Spinal cord (tissue), 10 donors: ENCODE measurements around the gene AP5S1. TPM values are rescaled to one million over a fixed set of nuclear protein-coding genes. Genes with fewer than 3 reads are reported as not detected.

Experiments used
- DNase-seq, 6 donors: peaks; one replicate each; pipeline versions ENCODE4 v3.0.0 to v3.0.0-alpha.2; 2013 to 2015; ENCODE audit warnings: low spot score in 6 of 6, low read depth in 4 of 6
- H3K27ac ChIP-seq: one replicate; pipeline ENCODE4 v1.5.1; 2013; ENCODE audit warnings: low read depth, low read length, control low read depth
- H3K27me3 ChIP-seq: one replicate; pipeline ENCODE4 v1.6.1; 2013; ENCODE audit warnings: low read length; ENCODE audit not compliant: control insufficient read depth, insufficient read depth
- H3K36me3 ChIP-seq: one replicate; pipeline ENCODE4 v1.6.1; 2013; ENCODE audit warnings: low read length; ENCODE audit not compliant: control insufficient read depth, insufficient read depth
- H3K4me1 ChIP-seq: one replicate; pipeline ENCODE4 v1.6.1; 2013; ENCODE audit warnings: low read length; ENCODE audit not compliant: control insufficient read depth, insufficient read depth
- H3K4me3 ChIP-seq: one replicate; pipeline ENCODE4 v1.5.1; 2013; ENCODE audit warnings: low read depth, low read length, control low read depth
- H3K9me3 ChIP-seq: one replicate; pipeline ENCODE4 v1.6.1; 2013; ENCODE audit warnings: low read length; ENCODE audit not compliant: control insufficient read depth, insufficient read depth
- WGBS: methylation state at CpG from one replicate; pipeline ENCODE4 v1.1.5; 2013; ENCODE audit warnings: missing lambda C conversion rate; ENCODE audit not compliant: insufficient coverage; 5-methylcytosine and 5-hydroxymethylcytosine counted together
- polyA plus RNA-seq, 2 donors: library from polyadenylated mRNA; unstranded; fragments of 120-200 nt; gene quantifications; one replicate each; pipeline ENCODE4 v1.2.1, GENCODE V29; 2013; ENCODE audit not compliant: insufficient read length in 2 of 2
- total RNA-seq, 2 donors: library from RNA; depleted of rRNA in 1 of 2; stranded (reverse); fragments of 120-200 nt in 1 of 2; fragments of >200 nt in 1 of 2; gene quantifications; one replicate each; pipeline versions ENCODE4 v1.2.3 to v1.2.4, GENCODE V29; 2013 to 2014
- donor health status: healthy.

The AP5S1 gene
- total and polyA plus RNA-seq, 4 donors: 10.3 to 19.1 (median 15.6) TPM

DNA sequence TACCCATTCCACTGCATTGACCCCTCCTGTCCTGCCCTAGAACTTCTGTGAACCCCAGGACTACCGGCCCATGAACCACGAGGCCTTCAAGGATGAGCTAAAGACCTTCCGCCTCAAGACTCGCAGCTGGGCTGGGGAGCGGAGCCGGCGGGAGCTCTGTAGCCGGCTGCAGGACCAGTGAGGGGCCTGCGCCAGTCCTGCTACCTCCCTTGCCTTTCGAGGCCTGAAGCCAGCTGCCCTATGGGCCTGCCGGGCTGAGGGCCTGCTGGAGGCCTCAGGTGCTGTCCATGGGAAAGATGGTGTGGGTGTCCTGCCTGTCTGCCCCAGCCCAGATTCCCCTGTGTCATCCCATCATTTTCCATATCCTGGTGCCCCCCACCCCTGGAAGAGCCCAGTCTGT lies 15.6 kb upstream of the AP5S1 start:
- peaks cover 45% of the 10 kb centered on the region for H3K4me1 ChIP-seq
- no peaks in the 10 kb centered on the region for H3K9me3 ChIP-seq
- peaks cover 62% of the 10 kb centered on the region for H3K36me3 ChIP-seq
- no peak overlapping the region for H3K27ac ChIP-seq
- no peak overlapping the region for H3K4me3 ChIP-seq
- whole genome bisulfite sequencing: 87% methylated on average over 10 of the region's 11 CpGs
- no peak for DNase-seq
- no peaks in the 10 kb centered on the region for H3K27me3 ChIP-seq

DNA sequence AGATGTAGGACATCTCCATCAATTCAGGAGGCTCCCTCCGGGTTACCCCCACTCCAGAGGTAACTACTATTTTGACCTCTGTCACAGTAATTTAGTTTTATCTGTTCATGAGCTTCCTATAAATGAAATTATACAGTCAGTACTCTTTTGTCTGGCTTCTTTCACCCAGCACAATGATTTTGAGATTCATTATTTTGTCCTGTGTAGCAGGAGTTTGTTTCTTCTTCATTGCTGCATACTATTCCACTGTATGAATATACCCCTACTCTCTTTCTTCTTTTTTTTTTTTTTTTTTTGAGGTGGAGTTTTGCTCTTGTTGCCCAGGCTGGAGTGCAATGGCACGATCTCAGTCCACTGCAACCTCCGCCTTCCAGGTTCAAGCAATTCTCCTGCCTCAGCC lies 11.8 kb upstream of the AP5S1 start:
- H3K4me3 ChIP-seq: no peak overlapping the region
- H3K27ac ChIP-seq: peak overlapping the region; percentile 89
- H3K27me3 ChIP-seq: no peaks in the 10 kb centered on the region
- DNase-seq: no peak
- 100% methylated on average over 2 of the region's 3 CpGs for WGBS
- H3K9me3 ChIP-seq: no peaks in the 10 kb centered on the region
- H3K36me3 ChIP-seq: peaks cover 26% of the 10 kb centered on the region
- H3K4me1 ChIP-seq: peaks cover 55% of the 10 kb centered on the region

- no peaks in the 10 kb centered on the region for H3K36me3 ChIP-seq
- H3K4me3 ChIP-seq: peak overlapping the region; percentile 22
- peaks cover 42% of the 10 kb centered on the region for H3K4me1 ChIP-seq
Measured at GRCh38 chr20:3811467-3812258, 8.7 kb upstream of the AP5S1 start.

DNA sequence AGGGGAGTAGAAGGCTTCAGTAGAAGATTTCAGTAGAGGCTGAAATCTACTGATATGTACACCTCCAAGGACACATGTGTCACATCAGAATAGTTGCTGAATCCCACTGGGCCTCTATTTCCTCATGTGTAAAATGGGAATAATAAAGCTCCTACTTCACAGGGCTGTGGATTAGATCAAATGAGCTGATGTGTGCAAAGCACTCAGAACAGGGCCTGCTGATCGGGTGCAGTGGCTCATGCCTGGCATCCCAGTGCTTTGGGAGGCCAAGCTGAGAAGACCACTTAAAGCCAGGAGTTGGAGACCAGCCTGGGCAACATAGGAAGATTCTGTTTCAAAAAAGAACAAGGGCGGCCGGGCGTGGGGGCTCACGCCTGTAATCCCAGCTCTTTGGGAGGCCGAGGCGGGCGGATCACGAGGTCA lies 8.1 kb upstream of the AP5S1 start:
- Histone ChIP-seq H3K9me3 (no peaks in the 10 kb centered on the region), H3K4me3 (no peak overlapping the region), H3K27me3 (no peaks in the 10 kb centered on the region), H3K36me3 (no peaks in the 10 kb centered on the region), H3K4me1 (peaks cover 37% of the 10 kb centered on the region), H3K27ac (peak overlapping the region; percentile 94)
- 100% methylated on average over 1 of the region's 9 CpGs for WGBS
- no peak for DNase-seq

More at GRCh38 chr20:3811467-3812258, 8.7 kb upstream of the AP5S1 start:
- H3K9me3 ChIP-seq: no peaks in the 10 kb centered on the region
- DNase-seq: peak; percentile 81 to 98 (median 92)
- H3K27ac ChIP-seq: peak overlapping the region; percentile 94
- no peaks in the 10 kb centered on the region for H3K27me3 ChIP-seq
- WGBS: 11% methylated on average over 13 of the region's 20 CpGs

DNA sequence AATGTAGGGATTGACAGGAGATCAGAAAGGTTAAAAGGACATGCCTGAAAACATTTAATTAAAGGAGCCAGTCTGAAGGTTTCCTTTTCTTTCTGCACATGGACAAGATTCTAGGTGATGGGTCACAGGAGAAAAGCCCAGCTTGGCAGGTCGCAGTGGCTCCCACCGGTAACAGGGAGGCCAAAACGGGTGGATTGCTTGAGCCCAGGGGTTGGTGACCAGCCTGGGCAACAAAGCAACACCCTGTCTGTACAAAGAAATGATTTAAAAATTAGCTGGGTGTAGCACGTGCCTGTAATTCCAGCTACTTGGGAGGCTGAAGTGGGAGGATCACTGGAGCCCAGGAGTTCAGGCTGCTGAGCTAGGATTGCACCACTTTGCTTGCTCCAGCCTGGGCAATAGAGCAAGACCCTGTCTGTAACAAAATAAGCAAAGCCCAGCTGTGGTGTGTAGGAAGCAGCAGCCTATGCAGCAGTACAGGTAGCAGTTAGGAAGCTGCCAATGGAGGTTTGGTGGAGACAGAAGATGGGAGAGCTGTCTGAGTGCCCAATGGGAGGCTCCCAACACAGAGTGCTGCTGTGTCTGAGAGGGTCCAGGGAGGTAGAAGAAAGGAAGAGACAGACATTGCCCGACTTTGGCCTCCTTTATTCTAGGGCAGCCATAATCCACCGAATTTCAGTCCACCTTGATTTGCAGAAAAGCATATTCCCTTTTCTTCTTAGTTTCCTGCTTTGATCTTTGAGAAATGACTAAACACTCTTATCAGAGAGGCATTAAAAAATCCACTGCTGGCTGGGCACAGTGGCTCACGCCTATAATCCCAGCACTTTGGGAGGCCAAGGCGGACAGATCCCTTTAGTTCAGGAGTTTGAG lies 7.1 kb upstream of the AP5S1 start:
- WGBS: 88% methylated on average over 7 of the region's 8 CpGs
- H3K4me1 ChIP-seq: peaks cover 30% of the 10 kb centered on the region
- H3K36me3 ChIP-seq: no peaks in the 10 kb centered on the region
- DNase-seq: no peak
- H3K27me3 ChIP-seq: no peaks in the 10 kb centered on the region
- H3K9me3 ChIP-seq: no peaks in the 10 kb centered on the region
- H3K4me3 ChIP-seq: no peak overlapping the region
- peak overlapping the region; percentile 15 for H3K27ac ChIP-seq

GRCh38 chr20:3813848-3814581 lies 6.3 kb upstream of the AP5S1 start:
- DNase-seq: no peak
- Histone ChIP-seq H3K9me3 (no peaks in the 10 kb centered on the region), H3K4me1 (peaks cover 36% of the 10 kb centered on the region), H3K4me3 (no peak overlapping the region), H3K36me3 (no peaks in the 10 kb centered on the region), H3K27ac (no peak overlapping the region), H3K27me3 (no peaks in the 10 kb centered on the region)
- WGBS: 80% methylated on average over 3 of the region's 12 CpGs

- no peak overlapping the region for H3K4me3 ChIP-seq
- no peak overlapping the region for H3K27ac ChIP-seq
- no peaks in the 10 kb centered on the region for H3K36me3 ChIP-seq
- no peak for DNase-seq
- no peaks in the 10 kb centered on the region for H3K9me3 ChIP-seq
- WGBS: 62% methylated on average over 4 of the region's 7 CpGs
- H3K4me1 ChIP-seq: peaks cover 43% of the 10 kb centered on the region
- no peaks in the 10 kb centered on the region for H3K27me3 ChIP-seq
Measured at GRCh38 chr20:3814928-3815495, 5.3 kb upstream of the AP5S1 start.

DNA sequence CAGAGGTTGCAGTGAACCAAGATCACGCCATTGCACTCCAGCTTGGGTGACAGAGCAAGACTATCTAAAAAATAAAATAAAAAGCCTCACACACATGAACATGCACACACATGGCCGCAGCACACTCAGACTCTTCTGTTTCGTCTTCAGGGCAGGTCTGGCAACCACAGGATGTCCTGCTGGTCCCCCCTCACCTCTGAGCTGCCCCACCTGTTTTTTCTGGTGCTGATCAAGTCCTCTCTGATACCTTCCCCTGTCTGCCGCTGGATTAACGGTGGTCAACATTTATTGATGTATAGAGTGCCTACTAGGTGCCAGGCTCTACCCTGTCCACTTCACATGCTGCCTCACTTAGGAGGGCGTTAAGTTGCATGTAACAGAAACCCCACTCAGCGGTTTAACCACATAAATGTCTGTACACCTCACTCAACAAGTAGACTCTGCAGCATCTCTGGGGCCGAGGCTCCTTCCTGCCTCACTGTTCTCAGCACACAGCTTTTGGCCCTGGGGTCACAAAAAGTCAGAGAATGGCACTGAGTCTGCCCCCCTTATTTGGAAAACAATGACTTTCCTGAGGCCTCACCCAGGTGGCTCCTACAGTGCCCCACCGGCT lies 4.5 kb upstream of the AP5S1 start:
- no peak overlapping the region for H3K4me3 ChIP-seq
- H3K27ac ChIP-seq: no peak overlapping the region
- H3K36me3 ChIP-seq: no peaks in the 10 kb centered on the region
- WGBS: 81% methylated on average over 9 of the region's 9 CpGs
- peaks cover 43% of the 10 kb centered on the region for H3K4me1 ChIP-seq
- no peaks in the 10 kb centered on the region for H3K27me3 ChIP-seq
- no peak for DNase-seq
- H3K9me3 ChIP-seq: no peaks in the 10 kb centered on the region
